Measurements from ENCODE around the gene IFITM10. TPM values are rescaled to one million over a fixed set of nuclear protein-coding genes. Genes with fewer than 3 reads are reported as not detected.
A peak's percentile ranks its signal among the peaks of the same experiment; 100 is the strongest.

The IFITM10 gene
- total RNA-seq, 1 donor from 2014 or later: 0.99 TPM

DNA sequence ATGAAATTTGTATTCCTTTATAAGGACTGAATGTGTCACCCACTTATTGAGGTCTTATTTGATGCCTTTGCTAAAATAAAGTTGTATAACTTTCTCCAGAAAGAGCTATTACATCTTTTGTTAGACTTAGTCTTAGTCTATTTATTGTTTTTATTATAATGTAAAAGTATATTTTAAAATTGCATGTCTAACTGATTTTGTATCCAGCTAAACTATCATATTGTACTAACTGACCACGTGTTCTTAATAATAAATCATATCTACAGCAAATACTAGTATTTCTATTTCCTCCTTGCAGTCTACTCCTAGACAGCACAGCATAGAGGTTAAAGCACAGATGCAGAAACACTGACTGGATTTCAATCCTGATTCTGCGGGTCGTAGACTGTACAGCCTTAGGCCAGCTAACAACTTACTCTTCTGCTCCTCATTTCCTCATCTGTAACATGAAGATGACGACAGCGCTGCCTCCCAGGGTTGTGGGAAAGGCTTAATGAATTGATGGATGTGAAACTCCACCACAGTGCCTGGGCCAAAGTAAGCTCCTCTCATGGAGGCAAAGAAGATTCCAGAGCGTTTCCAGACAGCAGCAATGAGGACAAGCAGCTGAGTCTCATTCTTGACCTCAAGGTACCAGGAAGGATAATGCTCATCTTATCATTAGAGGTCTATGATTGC, 13.2 kb downstream of the IFITM10 start:
- DNase-seq: no peak

DNA sequence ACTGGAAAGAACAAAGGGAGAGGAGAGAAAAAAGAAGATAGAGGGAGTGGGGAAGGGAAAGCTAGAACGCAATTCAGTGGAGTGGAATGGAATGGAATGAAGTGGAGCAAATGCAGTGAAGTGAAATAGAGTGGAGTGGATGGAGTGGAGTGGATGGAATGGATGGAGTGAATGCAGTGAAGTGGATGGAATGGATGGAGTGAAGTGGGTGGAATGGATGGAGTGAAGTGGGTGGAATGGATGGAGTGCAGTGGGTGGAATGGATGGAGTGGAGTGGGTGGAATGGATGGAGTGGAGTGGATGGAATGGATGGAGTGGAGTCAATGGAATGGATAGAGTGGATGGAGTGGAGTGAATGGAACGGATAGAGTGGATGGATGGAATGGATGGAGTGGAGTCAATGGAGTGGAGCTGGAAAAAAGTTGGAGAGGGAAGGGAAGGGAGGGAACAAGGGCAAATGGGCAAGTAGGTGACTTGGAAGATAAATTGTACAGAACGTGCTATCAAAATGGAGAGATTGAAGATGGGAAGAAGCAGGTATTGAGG, 13.9 kb downstream of the IFITM10 start:
- no peak for DNase-seq

DNA sequence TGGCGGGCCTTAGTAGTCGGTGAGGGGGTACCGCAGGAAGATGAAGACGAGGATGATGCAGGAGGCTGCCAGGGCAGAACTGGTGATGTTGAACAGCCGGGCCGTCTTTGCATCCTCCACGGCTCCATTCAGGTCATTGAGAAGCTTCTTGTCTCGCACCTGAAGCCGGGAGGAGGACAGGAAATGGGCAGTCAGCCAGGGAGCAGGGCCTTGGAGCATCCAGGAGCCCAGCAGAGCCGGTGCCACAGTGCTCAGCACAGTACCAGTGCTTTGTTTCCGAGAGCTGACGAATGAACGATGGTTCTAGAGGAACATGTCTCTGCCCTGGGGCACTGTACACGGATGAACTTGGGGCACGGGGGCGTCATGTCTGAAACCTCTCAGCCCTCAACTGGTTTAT, 15.1 kb downstream of the IFITM10 start:
- DNase-seq: no peak

DNA sequence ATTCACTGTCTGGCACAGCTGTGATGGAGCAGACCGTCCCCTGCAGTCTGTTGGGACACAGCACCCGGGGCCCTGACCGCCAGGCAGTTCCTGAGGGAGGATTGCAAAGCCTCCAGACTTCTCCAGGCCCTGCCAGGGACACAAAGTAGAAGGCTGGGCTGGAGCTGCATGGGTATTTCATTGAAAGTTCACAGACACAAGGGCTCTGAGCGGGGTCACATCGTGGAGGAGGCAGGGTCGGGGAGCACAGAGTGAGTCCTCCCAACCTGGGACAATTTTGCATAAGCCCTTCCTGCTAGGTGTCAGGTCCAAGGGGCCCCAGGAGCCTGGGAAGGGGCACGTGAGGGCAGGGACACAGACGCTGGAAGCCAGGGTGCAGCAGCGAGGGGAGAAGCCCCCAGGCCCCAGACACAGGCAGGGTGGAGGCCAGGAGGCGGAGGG, 15.7 kb downstream of the IFITM10 start:
- no peak for DNase-seq

DNA sequence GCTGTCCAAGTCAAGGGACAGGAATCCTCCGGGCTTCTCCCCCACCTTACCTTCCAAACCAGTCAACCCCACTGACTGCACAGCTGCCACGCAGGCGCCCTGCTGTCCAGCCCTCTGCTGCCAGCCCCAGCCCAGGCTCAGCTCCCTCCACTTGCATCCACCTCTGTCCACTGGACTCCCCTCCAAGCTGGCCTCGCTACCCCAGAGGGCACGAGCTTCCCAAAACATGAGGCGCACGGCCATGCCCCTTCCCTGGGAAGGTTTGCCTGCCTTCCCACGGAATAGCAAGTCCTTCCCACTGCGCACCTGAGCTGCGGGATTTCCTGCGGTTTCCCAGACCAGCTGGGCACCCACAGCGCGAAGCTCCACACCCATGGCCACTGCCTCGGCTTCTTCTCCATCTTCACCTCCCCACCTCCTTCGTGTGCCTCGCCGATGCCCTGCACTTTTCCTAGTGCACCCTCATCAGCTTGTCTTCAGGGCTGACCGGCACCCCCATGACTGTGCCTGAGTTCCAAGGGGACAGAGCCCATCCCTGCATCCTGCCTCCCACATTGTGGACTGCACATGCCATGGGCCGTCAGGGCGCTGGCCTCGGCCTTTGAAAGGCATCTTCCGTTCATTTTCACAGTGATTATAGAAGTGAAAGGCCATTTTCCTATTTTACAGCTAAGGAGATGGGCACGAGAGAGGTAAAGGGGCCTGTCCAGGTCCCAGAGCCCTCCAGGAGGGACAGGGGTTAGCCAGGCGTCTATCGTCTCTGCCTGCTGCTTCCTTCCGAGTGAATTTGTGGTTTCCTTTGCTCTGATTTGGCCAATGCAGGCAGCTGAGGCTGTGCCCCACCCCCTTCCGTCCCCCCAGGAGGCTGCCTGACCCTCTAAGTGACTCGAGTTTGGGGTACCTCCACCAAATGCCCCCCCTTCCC, 16.4 kb downstream of the IFITM10 start:
- DNase-seq: no peak

DNA sequence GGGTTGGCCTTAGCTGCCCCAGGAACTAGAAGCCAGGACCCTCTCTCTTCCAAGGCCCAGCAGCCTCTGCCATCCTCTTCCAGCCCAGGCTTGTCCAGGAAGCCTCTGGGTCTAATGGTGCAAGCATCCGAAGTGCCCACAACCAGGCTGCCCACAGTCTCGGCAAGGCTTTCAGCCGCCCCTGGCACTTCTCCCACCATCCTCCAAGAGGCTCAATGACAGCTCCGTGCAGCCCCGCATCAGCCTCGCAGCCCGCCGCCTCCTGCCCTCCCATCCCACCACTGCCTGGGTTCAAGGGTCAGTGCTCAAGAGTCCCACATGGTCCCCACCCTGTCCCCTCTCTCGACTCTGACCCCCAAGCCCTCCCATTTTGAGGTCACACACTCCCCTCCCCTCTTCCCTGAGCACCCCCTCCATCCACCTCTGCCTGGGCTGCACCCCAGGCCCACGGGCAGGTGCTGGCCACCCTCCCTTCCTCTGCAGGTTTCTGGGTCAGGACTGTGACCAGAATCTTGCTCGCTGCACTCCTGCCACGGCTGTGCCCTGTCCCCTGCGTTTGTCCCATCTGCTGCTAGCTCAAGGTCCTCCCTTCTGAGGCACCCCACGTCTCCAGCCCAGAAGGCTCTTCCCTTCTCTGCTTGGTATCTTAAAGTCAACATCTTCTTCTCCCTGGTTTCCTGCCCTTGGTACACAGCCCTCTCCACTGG, 17.2 kb downstream of the IFITM10 start:
- no peak for DNase-seq

DNA sequence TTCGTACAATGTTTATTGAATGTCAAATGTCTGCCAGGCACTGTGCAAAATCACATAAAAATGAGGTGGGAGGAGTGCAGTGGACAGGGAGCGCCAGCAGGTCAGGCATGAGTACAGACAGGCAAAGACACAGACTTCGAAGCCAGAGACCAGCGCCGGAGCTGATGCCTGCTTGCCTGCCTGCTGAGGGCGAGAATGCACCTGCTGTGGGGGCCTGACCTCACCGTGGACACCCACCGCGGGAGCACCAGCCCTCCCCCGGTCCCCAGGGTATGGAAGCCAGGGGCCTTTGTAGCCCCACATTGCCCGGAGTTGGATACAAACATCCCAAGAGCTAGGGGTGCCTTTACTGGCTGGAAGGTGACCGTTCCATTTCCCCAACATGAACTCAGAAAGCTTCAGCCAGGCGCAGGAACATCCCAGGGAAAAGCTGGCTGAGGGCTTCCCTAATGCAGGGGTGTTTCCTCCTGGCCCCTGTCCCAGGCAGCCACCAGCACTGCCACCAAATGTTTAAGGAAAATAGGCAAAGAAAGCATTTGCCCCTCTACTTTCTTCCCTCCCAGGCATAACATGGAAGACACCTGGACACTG, 17.9 kb downstream of the IFITM10 start:
- no peak for DNase-seq

DNA sequence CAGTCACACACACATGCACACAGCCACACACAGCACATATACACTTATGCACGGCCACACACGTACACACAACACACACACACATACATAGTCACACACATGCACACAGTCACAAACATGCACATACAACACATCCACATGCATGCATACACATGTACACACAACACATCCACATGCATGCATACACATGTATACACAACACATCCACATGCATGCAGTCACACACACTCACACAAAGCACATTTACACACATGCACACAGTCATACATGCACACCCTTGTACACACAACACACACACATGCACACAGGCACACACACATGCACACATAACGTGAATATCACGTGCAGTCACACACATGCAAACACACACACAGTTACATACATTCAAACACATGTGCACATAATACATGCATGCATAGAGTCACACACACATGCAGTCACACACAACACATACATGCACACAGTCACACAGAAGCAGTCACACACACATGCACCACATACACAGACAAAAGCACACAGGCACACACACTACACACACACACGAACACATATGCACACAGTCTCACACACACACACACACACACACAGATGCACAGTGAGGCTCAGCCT, 18.8 kb downstream of the IFITM10 start:
- no peak for DNase-seq

DNA sequence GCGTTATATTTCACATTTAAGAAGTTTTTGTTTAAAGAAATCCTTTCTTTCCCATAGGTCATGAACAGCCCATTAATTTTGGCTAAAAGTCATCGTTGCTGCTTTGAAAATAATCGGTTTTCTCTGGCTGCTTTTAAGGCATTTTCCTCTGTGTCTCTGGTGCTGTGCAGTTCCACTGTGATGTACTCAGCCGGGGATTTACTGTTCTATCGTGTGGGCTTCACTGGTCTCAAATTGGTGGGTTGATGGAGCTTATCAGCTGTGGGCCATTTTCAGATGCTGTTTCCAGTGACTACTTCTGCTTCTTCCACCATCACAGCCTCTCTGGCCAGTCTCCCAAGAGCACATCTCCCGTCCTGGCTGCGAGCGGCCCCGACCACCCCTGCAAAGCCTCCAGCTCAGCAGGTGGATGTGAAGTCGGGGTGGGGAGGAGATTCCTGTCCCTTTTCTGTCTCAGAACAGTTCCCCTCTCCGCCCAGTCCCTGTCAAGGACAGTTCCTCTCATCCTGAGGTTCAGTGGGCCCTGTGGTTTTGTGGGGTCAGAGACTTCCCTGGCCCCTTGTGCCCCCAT, 20.3 kb downstream of the IFITM10 start:
- DNase-seq: no peak

DNA sequence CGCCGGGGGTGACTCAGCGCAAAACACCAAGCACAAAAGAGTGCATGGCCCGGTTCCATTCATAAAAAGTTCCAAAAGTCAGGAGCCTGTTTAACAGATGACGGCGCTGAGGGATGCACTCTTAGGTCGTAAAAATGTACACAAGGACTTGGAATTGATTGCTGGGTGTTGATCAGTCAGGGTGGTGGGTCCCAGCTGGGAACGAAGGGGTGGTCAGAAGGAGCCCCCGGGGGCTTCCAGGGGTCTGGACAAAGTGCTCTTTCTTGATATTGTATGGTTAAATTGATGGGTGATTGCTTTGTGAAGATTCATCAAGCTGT, 20.7 kb downstream of the IFITM10 start:
- no peak for DNase-seq

DNA sequence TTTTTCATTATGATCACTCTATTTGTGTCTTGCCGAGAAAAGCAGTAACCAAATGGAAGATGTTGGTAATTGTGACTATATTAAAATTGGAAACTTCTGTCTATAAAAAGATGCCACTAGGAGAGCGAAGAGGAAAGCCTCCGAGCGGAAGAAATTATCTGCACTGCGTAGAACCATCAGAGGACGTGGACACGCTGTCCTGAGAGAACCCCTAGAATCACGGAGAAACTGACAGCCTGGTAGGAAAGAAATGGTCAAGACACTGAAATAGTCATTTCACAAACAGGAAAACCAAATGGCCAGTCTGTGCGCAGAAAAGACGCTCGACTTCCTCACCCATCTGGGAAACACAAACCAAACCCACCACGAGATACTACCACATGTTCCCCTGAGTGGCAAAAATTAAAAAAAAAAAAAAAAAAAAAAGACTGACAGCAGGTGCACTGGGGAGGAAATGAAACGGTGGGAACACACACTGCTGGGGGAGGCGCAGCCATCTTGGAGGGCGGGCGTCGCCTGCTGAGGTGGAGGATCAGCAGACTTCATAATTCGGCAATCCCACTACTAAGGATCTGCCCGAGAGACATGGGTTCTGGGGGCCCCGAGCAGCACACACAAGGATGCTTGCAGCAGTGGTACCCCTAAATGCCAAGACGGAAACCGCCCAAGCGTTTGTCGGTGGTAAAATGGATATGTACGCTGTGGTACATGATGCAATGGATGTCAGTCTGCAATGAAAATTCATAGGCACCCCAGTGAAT, 21.3 kb downstream of the IFITM10 start:
- DNase-seq: peak; percentile 5

DNA sequence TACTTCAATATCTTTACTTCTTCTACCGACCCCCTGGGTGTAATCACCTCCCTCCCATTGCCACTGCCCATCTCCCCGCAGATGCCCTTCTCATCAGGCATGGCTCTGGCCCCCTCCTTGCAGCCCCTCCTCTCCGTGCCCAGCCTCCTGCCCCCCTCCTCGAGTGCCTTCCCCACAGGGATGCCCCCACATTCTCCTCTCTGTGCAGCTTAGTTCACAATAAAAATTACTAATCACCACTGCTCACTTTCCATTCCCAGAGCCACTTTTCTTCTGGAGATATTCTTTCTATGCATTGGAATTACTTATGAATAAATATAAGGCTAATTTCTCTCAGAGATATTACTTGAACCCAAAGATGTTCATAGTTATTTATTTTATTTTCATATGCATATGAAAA, 22.1 kb downstream of the IFITM10 start:
- no peak for DNase-seq

DNA sequence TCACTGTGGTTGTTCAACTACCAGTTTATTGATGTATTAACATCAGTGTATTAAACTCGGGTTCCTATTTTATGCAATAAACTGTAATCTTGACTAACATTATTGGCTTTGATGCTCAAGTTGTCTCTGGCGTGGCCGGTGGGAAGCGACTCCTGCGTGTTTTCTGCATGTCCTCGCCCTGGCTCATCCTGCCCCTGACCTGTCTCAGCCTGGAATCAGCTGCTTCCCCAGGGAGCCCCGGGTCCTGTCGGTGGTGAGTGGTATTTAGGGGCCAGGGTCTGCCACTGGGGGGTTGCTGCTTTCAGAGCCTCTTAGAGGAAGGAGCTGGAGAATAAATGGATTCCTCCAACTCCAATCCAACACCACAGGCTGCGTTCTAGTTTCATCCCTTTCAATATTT, 22.5 kb downstream of the IFITM10 start:
- no peak for DNase-seq

DNA sequence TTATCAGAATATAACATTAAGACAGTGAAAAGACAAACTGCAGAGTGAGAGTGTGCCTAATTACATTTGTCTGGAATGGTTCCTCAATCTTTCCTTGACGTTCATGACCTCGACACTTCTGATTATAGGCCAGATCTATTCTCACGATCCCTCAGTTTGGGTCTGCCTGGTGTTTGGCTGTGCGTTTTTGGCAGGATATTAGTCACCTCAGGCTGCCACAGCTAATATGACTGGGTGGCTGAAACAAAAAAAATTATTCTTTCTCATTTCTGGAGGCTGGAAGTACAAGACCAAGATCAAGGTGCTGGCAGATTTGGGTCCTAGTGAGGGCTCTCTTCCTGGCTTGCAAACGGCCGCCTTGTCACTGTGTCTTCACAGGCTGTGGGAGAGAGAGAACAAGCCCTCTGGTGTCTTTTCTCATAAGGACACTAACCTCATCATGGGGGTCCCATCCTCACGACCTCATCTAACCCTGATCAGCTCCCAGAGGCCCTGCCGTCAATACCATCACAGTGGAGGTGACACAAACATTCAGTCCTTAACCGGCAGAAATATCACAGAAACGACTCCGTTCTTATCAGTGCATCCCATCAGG, 23.2 kb downstream of the IFITM10 start:
- no peak for DNase-seq

DNA sequence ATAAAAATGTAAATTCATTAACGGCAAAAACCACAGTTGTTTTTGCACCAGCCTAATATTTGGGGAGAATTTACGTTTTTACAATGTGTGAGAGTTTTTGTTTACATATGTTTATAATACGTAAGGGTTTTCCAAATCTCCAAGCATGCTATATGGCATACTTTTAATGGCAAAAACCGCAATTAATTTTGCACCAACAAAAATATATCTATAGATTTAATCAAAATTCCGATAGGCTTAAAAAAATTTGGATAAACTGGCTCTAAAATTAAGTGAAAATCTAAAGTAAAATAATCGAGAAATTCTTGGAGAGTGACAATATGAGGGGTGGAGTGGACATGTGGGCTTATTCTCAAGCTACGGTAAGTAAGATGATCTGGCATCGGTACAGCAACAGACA, 30.6 kb downstream of the IFITM10 start:
- no peak for DNase-seq

DNA sequence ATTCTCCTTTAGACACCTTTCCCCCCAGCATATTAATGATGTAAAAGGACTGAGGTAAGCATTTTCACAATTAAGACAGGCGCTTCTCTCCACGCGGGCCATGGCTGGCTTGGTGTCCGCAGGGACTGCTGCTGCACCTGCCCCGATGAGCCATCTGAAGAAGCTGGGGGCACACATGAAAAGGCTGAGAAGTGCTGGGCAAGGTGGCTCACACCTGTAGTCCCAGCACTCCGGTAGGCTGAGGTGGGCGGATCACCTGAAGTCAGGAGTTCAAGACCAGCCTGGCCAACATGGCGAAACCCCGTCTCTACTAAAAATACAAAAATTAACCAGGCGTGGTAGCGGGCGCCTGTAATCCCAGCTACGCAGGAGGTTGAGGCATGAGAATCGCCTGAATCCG, 32.1 kb downstream of the IFITM10 start:
- no peak for DNase-seq

DNA sequence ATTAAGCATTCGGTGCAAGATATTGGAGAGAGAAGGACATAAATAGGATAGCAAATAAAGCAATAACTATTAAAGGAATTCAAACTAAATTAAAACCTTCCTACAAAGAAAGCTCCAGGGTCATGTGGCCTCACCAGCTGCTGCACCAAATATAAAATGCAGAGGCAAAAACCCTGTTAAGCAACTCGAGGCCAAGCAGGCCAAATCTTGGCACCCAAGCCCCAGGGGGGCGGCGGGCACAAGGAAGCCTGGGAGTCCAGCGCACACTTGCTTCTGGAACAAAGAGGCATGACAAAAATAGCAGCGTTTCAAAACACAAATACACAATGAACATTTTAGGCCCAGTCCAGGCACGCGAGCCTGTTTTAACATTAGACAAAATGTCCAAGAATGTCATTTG, 32.6 kb downstream of the IFITM10 start:
- DNase-seq: no peak

DNA sequence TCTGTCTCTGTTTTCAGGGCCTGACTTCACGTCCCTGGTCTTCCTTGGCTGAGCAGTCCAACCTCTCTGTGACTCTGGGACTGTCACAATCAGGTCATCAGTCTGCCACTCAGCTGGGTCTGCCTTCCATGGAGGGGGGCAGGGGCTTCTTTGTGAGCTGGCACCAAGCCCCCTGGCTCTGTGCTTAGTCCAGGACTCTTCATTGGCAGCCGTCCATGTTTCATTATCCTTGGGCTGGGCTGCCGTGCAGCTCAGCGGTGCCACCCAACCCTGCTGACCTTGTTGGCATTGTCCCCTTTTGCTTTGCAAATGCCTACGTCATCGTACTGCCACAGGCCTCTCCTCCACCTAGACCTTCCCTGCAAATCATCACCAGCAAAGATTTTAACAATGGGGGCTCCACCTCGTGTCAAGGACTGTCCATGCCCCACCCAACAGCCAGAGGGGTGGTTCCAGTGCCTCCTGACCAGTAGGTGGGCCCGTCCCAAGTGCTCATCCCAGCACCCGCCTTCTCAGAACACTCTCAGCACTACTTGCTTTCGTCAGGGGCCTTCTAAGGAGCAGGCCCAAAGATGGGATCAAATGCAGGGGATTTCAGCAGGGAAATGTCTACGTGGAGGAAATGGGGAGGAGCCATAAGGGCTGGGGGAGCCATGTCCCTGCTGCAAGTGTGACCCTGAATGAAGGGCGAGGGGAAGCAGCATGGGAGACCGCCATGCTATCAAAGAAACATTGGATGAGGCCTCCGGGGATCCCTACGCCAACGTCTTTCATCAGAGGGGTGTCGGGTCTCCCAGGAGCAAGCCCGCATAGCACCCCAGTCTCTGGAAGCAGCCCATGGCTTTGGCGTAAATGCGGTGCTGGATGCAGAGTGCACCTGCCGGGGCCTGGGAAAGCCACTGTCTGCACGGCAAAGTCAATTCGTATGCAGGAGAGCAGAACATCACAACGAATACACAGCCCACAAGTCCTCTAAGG, 35.2 kb downstream of the IFITM10 start:
- no peak for DNase-seq

DNA sequence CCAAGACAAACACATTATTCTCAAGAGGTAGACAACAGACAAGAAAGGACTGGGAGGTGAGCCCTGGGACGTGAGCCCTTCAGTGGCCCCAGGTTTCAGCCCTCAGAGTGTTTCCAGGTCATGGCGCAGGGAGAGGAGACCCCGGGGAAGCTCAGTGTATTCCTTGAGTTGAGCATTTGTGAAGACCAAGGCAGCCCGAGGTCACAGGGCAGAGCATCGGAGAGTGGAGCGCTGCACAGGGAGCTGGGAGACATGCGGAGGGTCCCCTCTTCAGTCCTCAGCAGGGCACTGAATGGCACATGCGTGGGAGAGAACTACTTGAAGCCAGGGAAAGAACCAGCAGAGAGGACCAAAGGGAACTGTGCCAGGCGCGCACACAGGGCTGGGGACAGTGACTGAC, 41.7 kb downstream of the IFITM10 start:
- DNase-seq: no peak
